Muscle of leg (tissue), 11 donors: ENCODE results near the gene UBE2M. TPM values are rescaled to one million over a fixed set of nuclear protein-coding genes. Genes with fewer than 3 reads are reported as not detected.

ENCODE experiments used
- DNase-seq: peaks from one replicate; pipeline ENCODE4 v3.0.0; 2013
- H3K27ac ChIP-seq: one replicate; pipeline ENCODE4 v1.5.1; 2013; ENCODE audit warnings: mild to moderate bottlenecking, low read length, control low read depth
- H3K27me3 ChIP-seq: one replicate; pipeline ENCODE4 v1.6.1; 2013; ENCODE audit warnings: low read length; ENCODE audit not compliant: control insufficient read depth, insufficient read depth
- H3K36me3 ChIP-seq: one replicate; pipeline ENCODE4 v1.6.1; 2013; ENCODE audit warnings: low read length; ENCODE audit not compliant: control insufficient read depth, insufficient read depth
- H3K4me1 ChIP-seq: one replicate; pipeline ENCODE4 v1.6.1; 2013; ENCODE audit warnings: low read length; ENCODE audit not compliant: control insufficient read depth, insufficient read depth
- H3K4me3 ChIP-seq: one replicate; pipeline ENCODE4 v1.5.1; 2013; ENCODE audit warnings: low read length, control low read depth
- H3K9me3 ChIP-seq: replicated peaks from 2 replicates; pipeline ENCODE4 v1.6.1; 2013; ENCODE audit warnings: low read depth, low read length; ENCODE audit not compliant: control insufficient read depth
- WGBS: methylation state at CpG from one replicate; pipeline ENCODE4 v1.1.5; 2013; ENCODE audit warnings: missing lambda C conversion rate; ENCODE audit not compliant: insufficient coverage; 5-methylcytosine and 5-hydroxymethylcytosine counted together
- polyA plus RNA-seq, 8 donors: library from polyadenylated mRNA; unstranded; fragments of 120-200 nt; gene quantifications; one replicate each; pipeline versions ENCODE4 v1.2.1 to v1.2.3, GENCODE V29; 2013; ENCODE audit warnings: inconsistent platforms in 1 of 8, low replicate concordance in 1 of 8; ENCODE audit not compliant: insufficient read length in 8 of 8, insufficient read depth in 1 of 8
- total RNA-seq: library from RNA; stranded (reverse); fragments of 120-200 nt; gene quantifications from one replicate; pipeline ENCODE4 v1.2.4, GENCODE V29; 2013

The UBE2M gene
- total and polyA plus RNA-seq, 9 donors, result 30.6 to 71.8 (median 66.2) TPM

- Histone ChIP-seq H3K9me3 (no peaks in the 10 kb centered on the region), H3K27ac (no peak overlapping the region), H3K27me3 (no peaks in the 10 kb centered on the region), H3K4me3 (no peak overlapping the region), H3K36me3 (peaks cover 41% of the 10 kb centered on the region), H3K4me1 (peaks cover 27% of the 10 kb centered on the region)
- peak; percentile 36 for DNase-seq
- WGBS, result 84% methylated on average over 6 of the region's 8 CpGs
These were observed 13.2 kb upstream of the UBE2M start for GRCh38 chr19:58571575-58571947.

- no peak overlapping the region for H3K4me3 ChIP-seq
- whole genome bisulfite sequencing, result 89% methylated on average over 18 of the region's 25 CpGs
- peaks cover 25% of the 10 kb centered on the region for H3K4me1 ChIP-seq
- H3K36me3 ChIP-seq, result peaks cover 41% of the 10 kb centered on the region
- DNase-seq, result no peak
- H3K9me3 ChIP-seq, result no peaks in the 10 kb centered on the region
- no peaks in the 10 kb centered on the region for H3K27me3 ChIP-seq
- no peak overlapping the region for H3K27ac ChIP-seq
These were observed 12.6 kb upstream of the UBE2M start for GRCh38 chr19:58570770-58571574.

- Histone ChIP-seq H3K36me3 (peaks cover 41% of the 10 kb centered on the region), H3K4me1 (peaks cover 23% of the 10 kb centered on the region), H3K27me3 (no peaks in the 10 kb centered on the region), H3K4me3 (no peak overlapping the region), H3K9me3 (no peaks in the 10 kb centered on the region), H3K27ac (no peak overlapping the region)
- 86% methylated on average over 1 of the region's 8 CpGs for WGBS
- DNase-seq, result no peak
These were observed 11.7 kb upstream of the UBE2M start for GRCh38 chr19:58569943-58570670.

GRCh38 chr19:58569191-58569942 lies 11.0 kb upstream of the UBE2M start:
- no peak overlapping the region for H3K27ac ChIP-seq

GRCh38 chr19:58568453-58569130 lies 10.2 kb upstream of the UBE2M start:
- Histone ChIP-seq H3K27me3 (peaks cover 4% of the 10 kb centered on the region), H3K4me1 (peaks cover 12% of the 10 kb centered on the region), H3K27ac (no peak overlapping the region), H3K4me3 (no peak overlapping the region), H3K36me3 (peaks cover 41% of the 10 kb centered on the region), H3K9me3 (no peaks in the 10 kb centered on the region)
- no peak for DNase-seq
- whole genome bisulfite sequencing, result 94% methylated on average over 2 of the region's 4 CpGs

More at GRCh38 chr19:58569191-58569942, 11.0 kb upstream of the UBE2M start:
- H3K4me1 ChIP-seq, result peaks cover 19% of the 10 kb centered on the region
- H3K9me3 ChIP-seq, result no peaks in the 10 kb centered on the region
- no peaks in the 10 kb centered on the region for H3K27me3 ChIP-seq
- WGBS, result 100% methylated on average over 2 of the region's 6 CpGs
- no peak overlapping the region for H3K4me3 ChIP-seq
- DNase-seq, result no peak
- H3K36me3 ChIP-seq, result peaks cover 41% of the 10 kb centered on the region

- no peak overlapping the region for H3K27ac ChIP-seq
- H3K36me3 ChIP-seq, result peaks cover 41% of the 10 kb centered on the region
- H3K27me3 ChIP-seq, result peaks cover 18% of the 10 kb centered on the region
- peaks cover 19% of the 10 kb centered on the region for H3K4me1 ChIP-seq
- 94% methylated on average over 4 of the region's 5 CpGs for WGBS
- no peak overlapping the region for H3K4me3 ChIP-seq
- DNase-seq, result no peak
- no peaks in the 10 kb centered on the region for H3K9me3 ChIP-seq
These were observed 8.6 kb upstream of the UBE2M start for GRCh38 chr19:58566989-58567388.

- Histone ChIP-seq H3K4me1 (peaks cover 29% of the 10 kb centered on the region), H3K27me3 (peaks cover 29% of the 10 kb centered on the region), H3K4me3 (no peak overlapping the region), H3K9me3 (no peaks in the 10 kb centered on the region), H3K27ac (no peak overlapping the region), H3K36me3 (peaks cover 12% of the 10 kb centered on the region)
- no peak for DNase-seq
- 59% methylated on average over 5 of the region's 6 CpGs for WGBS
These were observed 5.4 kb upstream of the UBE2M start for GRCh38 chr19:58563823-58564222.

GRCh38 chr19:58563034-58563573 lies 4.7 kb upstream of the UBE2M start:
- no peaks in the 10 kb centered on the region for H3K9me3 ChIP-seq
- H3K36me3 ChIP-seq, result peaks cover 8% of the 10 kb centered on the region
- peak; percentile 42 for DNase-seq
- peaks cover 29% of the 10 kb centered on the region for H3K27me3 ChIP-seq
- no peak overlapping the region for H3K27ac ChIP-seq
- H3K4me3 ChIP-seq, result peak overlapping the region; percentile 22
- 5% methylated on average over 40 of the region's 40 CpGs for WGBS
- H3K4me1 ChIP-seq, result peaks cover 29% of the 10 kb centered on the region

GRCh38 chr19:58562122-58563033 lies 4.0 kb upstream of the UBE2M start:
- peak overlapping the region; percentile 30 for H3K4me3 ChIP-seq
- H3K27me3 ChIP-seq, result peaks cover 29% of the 10 kb centered on the region
- peak; percentile 57 for DNase-seq
- WGBS, result 8% methylated on average over 107 of the region's 107 CpGs
- peaks cover 35% of the 10 kb centered on the region for H3K4me1 ChIP-seq
- H3K27ac ChIP-seq, result peak overlapping the region; percentile 29
- H3K9me3 ChIP-seq, result no peaks in the 10 kb centered on the region
- H3K36me3 ChIP-seq, result peaks cover 6% of the 10 kb centered on the region
